GM23338 (cell line): ENCODE data around the gene FAP. TPM values are rescaled to one million over a fixed set of nuclear protein-coding genes. Genes with fewer than 3 reads are reported as not detected.

Source experiments
- ATAC-seq: fragments of 200-7000 bp; cut with Tn5 transposase; 3 replicates; pipeline ENCODE4 v1.9.1; 2020
- DNase-seq: peaks from one replicate; pipeline ENCODE4 v3.0.0-alpha.2; 2015; ENCODE audit warnings: low spot score
- H2AFZ ChIP-seq: fragments of 200-600 bp; sonication (generic); 2 replicates; pipeline ENCODE4 v1.8.0; 2016; ENCODE audit warnings: antibody characterized with exemption, mild to moderate bottlenecking, moderate library complexity
- H3F3A ChIP-seq: fragments of 200-600 bp; sonication (generic); replicated peaks from 2 replicates; pipeline ENCODE4 v1.8.0; 2017; ENCODE audit warnings: antibody characterized with exemption, mixed run types, low read depth
- H3K27ac ChIP-seq: fragments of 200-600 bp; sonication (generic); 2 replicates; pipeline ENCODE4 v1.6.1; 2016; ENCODE audit warnings: low read depth
- H3K27me3 ChIP-seq: fragments of 200-600 bp; sonication (generic); 2 replicates; pipeline ENCODE4 v1.8.0; 2016; ENCODE audit warnings: mild to moderate bottlenecking, mixed run types, moderate library complexity; ENCODE audit not compliant: insufficient read depth
- H3K36me3 ChIP-seq: fragments of 200-600 bp; sonication (generic); 2 replicates; pipeline ENCODE4 v1.8.0; 2016; ENCODE audit warnings: mild to moderate bottlenecking; ENCODE audit not compliant: insufficient read depth
- H3K4me1 ChIP-seq: fragments of 200-600 bp; sonication (generic); 2 replicates; pipeline ENCODE4 v1.8.0; 2016; ENCODE audit warnings: mild to moderate bottlenecking, moderate library complexity; ENCODE audit not compliant: insufficient read depth
- H3K4me2 ChIP-seq: fragments of 200-600 bp; sonication (generic); 2 replicates; pipeline ENCODE4 v1.7.1; 2017; ENCODE audit warnings: mixed run types
- H3K4me3 ChIP-seq: fragments of 200-600 bp; sonication (generic); 2 replicates; pipeline ENCODE4 v1.6.1; 2016; ENCODE audit warnings: mixed run types
- H3K79me2 ChIP-seq: fragments of 200-600 bp; sonication (generic); replicated peaks from 2 replicates; pipeline ENCODE4 v1.8.0; 2017; ENCODE audit warnings: mild to moderate bottlenecking; ENCODE audit not compliant: insufficient read depth
- H3K9me2 ChIP-seq: fragments of 200-600 bp; sonication (generic); 2 replicates; pipeline ENCODE4 v1.8.0; 2017; ENCODE audit not compliant: insufficient read depth
- H4K20me1 ChIP-seq: fragments of 200-600 bp; sonication (generic); replicated peaks from 2 replicates; pipeline ENCODE4 v1.8.0; 2017; ENCODE audit warnings: mild to moderate bottlenecking; ENCODE audit not compliant: insufficient read depth
- H3K27ac Mint-ChIP-seq: 2 replicates; pipeline ENCODE4 v1.8.0; 2020; ENCODE audit warnings: inconsistent platforms, mild to moderate bottlenecking, moderate library complexity, mixed read lengths
- H3K27me3 Mint-ChIP-seq: 3 replicates; pipeline ENCODE4 v1.8.0; 2022; ENCODE audit warnings: low read depth, mild to moderate bottlenecking, moderate library complexity, mixed read lengths, inconsistent platforms; ENCODE audit not compliant: insufficient read depth, poor library complexity
- H3K36me3 Mint-ChIP-seq: 3 replicates; pipeline ENCODE4 v1.8.0; 2021; ENCODE audit warnings: low read depth, mild to moderate bottlenecking, inconsistent platforms, moderate library complexity, mixed read lengths
- H3K4me1 Mint-ChIP-seq: 3 replicates; pipeline ENCODE4 v1.8.0; 2020; ENCODE audit warnings: mild to moderate bottlenecking, inconsistent platforms, mixed read lengths
- H3K4me3 Mint-ChIP-seq: 3 replicates; pipeline ENCODE4 v1.8.0; 2021; ENCODE audit warnings: moderate library complexity, mild to moderate bottlenecking, inconsistent platforms, mixed read lengths
- H3K9me3 Mint-ChIP-seq: 3 replicates; pipeline ENCODE4 v1.8.0; 2020; ENCODE audit warnings: moderate library complexity, mild to moderate bottlenecking, inconsistent platforms, mixed read lengths
- CREB1 ChIP-seq: fragments of 250-450 bp; sonication (Bioruptor Pico); IDR thresholded peaks from 2 replicates; pipeline ENCODE4 v1.5.0; 2020; ENCODE audit warnings: low read depth, mild to moderate bottlenecking, moderate library complexity
- ETS1 ChIP-seq: IDR thresholded peaks from 2 replicates; pipeline ENCODE4 v1.6.1; 2016; ENCODE audit warnings: antibody characterized with exemption
- EZH2 ChIP-seq: fragments of 200-600 bp; sonication (generic); IDR thresholded peaks from one replicate; pipeline ENCODE4 v1.8.0; 2017; ENCODE audit warnings: antibody characterized with exemption, mild to moderate bottlenecking, low read depth; ENCODE audit not compliant: unreplicated experiment
- EZH2phosphoT487 ChIP-seq: fragments of 200-600 bp; sonication (generic); IDR thresholded peaks from one replicate; pipeline ENCODE4 v1.8.1; 2018; ENCODE audit warnings: antibody characterized with exemption; ENCODE audit not compliant: unreplicated experiment
- JUNB ChIP-seq: IDR thresholded peaks from one replicate; pipeline ENCODE4 v1.6.1; 2016; ENCODE audit warnings: antibody characterized with exemption; ENCODE audit not compliant: unreplicated experiment
- NANOG ChIP-seq: IDR thresholded peaks from 2 replicates; pipeline ENCODE4 v1.6.1; 2016; ENCODE audit warnings: antibody characterized with exemption, borderline replicate concordance
- POLR2AphosphoS5 ChIP-seq: IDR thresholded peaks from 2 replicates; pipeline ENCODE4 v1.6.1; 2016; ENCODE audit warnings: antibody characterized with exemption, low read depth
- REST ChIP-seq: IDR thresholded peaks from one replicate; pipeline ENCODE4 v1.6.1; 2018; ENCODE audit warnings: antibody characterized with exemption; ENCODE audit not compliant: unreplicated experiment
- STAT1 ChIP-seq: IDR thresholded peaks from one replicate; pipeline ENCODE4 v1.6.1; 2016; ENCODE audit warnings: antibody characterized with exemption; ENCODE audit not compliant: unreplicated experiment
- ZNF114 ChIP-seq: fragments of 250-450 bp; sonication (Bioruptor Pico); IDR thresholded peaks from 2 replicates; pipeline ENCODE4 v1.5.0; 2020; ENCODE audit warnings: mild to moderate bottlenecking, moderate library complexity
- ZNF331 ChIP-seq: fragments of 250-450 bp; sonication (Bioruptor Pico); IDR thresholded peaks from 2 replicates; pipeline ENCODE4 v1.5.0; 2020; ENCODE audit warnings: low read depth, mild to moderate bottlenecking, moderate library complexity
- ZNF462 ChIP-seq: fragments of 250-450 bp; sonication (Bioruptor Pico); IDR thresholded peaks from 2 replicates; pipeline ENCODE4 v1.5.0; 2020; ENCODE audit warnings: mild to moderate bottlenecking, moderate library complexity
- polyA plus RNA-seq: library from polyadenylated mRNA; unstranded; fragments of >200 nt; fragmentation: Nextera tagmentation; extraction: Ambion mirVana; gene quantifications from 2 replicates; pipeline ENCODE4 v1.2.1, GENCODE V29; 2016
- total RNA-seq: library from RNA; depleted of rRNA; stranded (reverse); fragments of >200 nt; shearing (Covaris generic); gene quantifications from 2 replicates; pipeline ENCODE4 v1.2.3, GENCODE V29; 2014
- TF ChIP-seq, protein P1 (sequence below), 2 experiments: fragments of 200-600 bp in 1 of 2; sonication (generic) in 1 of 2; conservative IDR thresholded peaks; 2 replicates each; pipeline versions ENCODE4 v1.5.1 to v1.6.1; 2016 to 2017; ENCODE audit warnings: antibody characterized with exemption in 2 of 2, low read depth in 2 of 2, mild to moderate bottlenecking in 2 of 2, moderate library complexity in 1 of 2

FAP gene
- total and polyA plus RNA-seq, 2 experiments from 2014 or later, result not detected

DNA sequence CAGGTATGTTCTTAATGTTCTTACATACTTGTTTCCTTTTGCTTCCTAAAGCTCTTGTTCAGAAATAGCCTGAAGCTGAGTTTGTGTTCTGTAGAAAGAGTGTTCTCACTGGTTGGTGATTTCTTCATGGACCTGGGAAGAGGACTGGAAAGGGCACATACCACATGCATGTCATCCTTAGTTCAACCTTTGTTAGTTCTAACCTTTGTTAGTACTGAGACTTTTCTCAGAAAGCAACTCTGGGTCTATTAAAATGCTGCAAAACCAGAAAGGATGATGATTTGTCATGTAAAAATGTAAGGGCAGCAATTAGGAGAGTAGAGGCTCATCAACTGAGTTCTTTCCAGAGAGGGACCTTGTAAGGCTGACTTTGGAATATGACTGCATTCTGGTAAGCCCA lies 2.5 kb upstream of the FAP start:
- Histone ChIP-seq H3K27me3 (no peaks in the 10 kb centered on the region), H3K4me3 (no peak overlapping the region), H3K9me2 (no peaks in the 10 kb centered on the region), H3F3A (no peaks in the 10 kb centered on the region), H3K36me3 (no peaks in the 10 kb centered on the region), H2AFZ (no peak overlapping the region; the same call in 1 of the 2 replicates), H3K79me2 (no peaks in the 10 kb centered on the region), H3K27ac (no peak overlapping the region), H3K4me2 (no peak overlapping the region), H4K20me1 (no peaks in the 10 kb centered on the region), H3K4me1 (no peaks in the 10 kb centered on the region)
- Mint-ChIP-seq H3K4me3 (no peak overlapping the region), H3K27me3 (no peaks in the 10 kb centered on the region), H3K9me3 (no peaks in the 10 kb centered on the region), H3K4me1 (peaks cover 6% of the 10 kb centered on the region; the same call in 2 of the 3 replicates), H3K27ac (0 out of 2 replicates have a peak overlapping the region, but pooled peaks have one; percentile 36), H3K36me3 (no peaks in the 10 kb centered on the region)
- ATAC-seq (no peak), DNase-seq (peak; percentile 10)
- no peak for TF ChIP-seq JUNB
- TF ChIP-seq ZNF114 (CRISPR knock-in tag), result no peak
- no peak for TF ChIP-seq NANOG
- no peak for TF ChIP-seq ZNF462 (CRISPR knock-in tag)
- no peak for TF ChIP-seq EZH2
- TF ChIP-seq STAT1, result no peak
- no peak for TF ChIP-seq EZH2phosphoT487
- no peak for TF ChIP-seq ETS1
- TF ChIP-seq ZNF331 (CRISPR knock-in tag), result no peak
- no peak for TF ChIP-seq CREB1 (CRISPR knock-in tag)
- TF ChIP-seq, protein P1, sequence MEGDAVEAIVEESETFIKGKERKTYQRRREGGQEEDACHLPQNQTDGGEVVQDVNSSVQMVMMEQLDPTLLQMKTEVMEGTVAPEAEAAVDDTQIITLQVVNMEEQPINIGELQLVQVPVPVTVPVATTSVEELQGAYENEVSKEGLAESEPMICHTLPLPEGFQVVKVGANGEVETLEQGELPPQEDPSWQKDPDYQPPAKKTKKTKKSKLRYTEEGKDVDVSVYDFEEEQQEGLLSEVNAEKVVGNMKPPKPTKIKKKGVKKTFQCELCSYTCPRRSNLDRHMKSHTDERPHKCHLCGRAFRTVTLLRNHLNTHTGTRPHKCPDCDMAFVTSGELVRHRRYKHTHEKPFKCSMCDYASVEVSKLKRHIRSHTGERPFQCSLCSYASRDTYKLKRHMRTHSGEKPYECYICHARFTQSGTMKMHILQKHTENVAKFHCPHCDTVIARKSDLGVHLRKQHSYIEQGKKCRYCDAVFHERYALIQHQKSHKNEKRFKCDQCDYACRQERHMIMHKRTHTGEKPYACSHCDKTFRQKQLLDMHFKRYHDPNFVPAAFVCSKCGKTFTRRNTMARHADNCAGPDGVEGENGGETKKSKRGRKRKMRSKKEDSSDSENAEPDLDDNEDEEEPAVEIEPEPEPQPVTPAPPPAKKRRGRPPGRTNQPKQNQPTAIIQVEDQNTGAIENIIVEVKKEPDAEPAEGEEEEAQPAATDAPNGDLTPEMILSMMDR (conservative IDR thresholded peaks at IDR 0.05; ENCODE audit: low read depth in 2 of 2), result no peak
- no peak for TF ChIP-seq POLR2AphosphoS5
- no peak for TF ChIP-seq REST
